ENCODE results near the gene ASAP2. TPM values are rescaled to one million over a fixed set of nuclear protein-coding genes. Genes with fewer than 3 reads are reported as not detected.
A peak's percentile ranks its signal among the peaks of the same experiment; 100 is the strongest.

The ASAP2 gene
- total RNA-seq, 1 donor: 66.2 TPM

DNA sequence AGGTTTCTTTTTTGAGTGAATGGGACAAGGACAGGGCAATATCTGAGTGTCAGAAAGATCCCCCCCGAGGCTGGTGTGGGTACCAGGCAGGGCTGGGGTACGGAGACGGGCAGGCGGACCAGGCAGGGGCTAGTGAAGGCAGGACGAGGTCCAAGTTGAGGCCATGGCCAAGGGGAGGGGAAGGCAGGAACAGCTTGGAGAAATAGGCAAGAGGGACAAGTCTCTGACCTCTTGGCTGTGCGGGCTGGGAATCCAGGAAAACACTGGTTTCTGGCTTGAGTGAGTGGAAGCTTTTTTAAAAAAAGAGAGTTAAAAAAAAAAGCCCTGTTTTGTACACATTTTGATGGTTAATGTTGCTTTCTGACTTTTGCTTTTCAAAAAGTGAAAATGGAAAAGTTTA is 30.3 kb downstream of the ASAP2 start:
- Histone ChIP-seq H4K20me1 (ENCODE audit: insufficient read depth, low read length) (no peaks in the 10 kb centered on the region), H3K27ac (ENCODE audit: low read depth, low read length) (peak overlapping the region; percentile 96), H3K4me3 (ENCODE audit: insufficient read depth, low read length) (no peak overlapping the region), H3K79me2 (ENCODE audit: insufficient read depth, low read length) (peaks cover 96% of the 10 kb centered on the region), H3K4me2 (ENCODE audit: insufficient read depth, low read length) (peak overlapping the region; percentile 22), H3K36me3 (ENCODE audit: insufficient read depth, low read length) (peaks cover 5% of the 10 kb centered on the region), H3K27me3 (ENCODE audit: insufficient read depth, low read length) (no peaks in the 10 kb centered on the region), H2AFZ (ENCODE audit: low read length) (peak overlapping the region; percentile 21), H3K9me3 (ENCODE audit: low read depth, low read length) (no peaks in the 10 kb centered on the region), H3K4me1 (ENCODE audit: insufficient read depth, low read length) (peaks cover 63% of the 10 kb centered on the region)
- TF ChIP-seq CTCF (IDR thresholded peaks at IDR 0.05; ENCODE audit: extremely low read depth, low read depth, low read length): no peak
- DNase-seq (ENCODE audit: insufficient read length, low spot score, missing footprints): no peak

DNA sequence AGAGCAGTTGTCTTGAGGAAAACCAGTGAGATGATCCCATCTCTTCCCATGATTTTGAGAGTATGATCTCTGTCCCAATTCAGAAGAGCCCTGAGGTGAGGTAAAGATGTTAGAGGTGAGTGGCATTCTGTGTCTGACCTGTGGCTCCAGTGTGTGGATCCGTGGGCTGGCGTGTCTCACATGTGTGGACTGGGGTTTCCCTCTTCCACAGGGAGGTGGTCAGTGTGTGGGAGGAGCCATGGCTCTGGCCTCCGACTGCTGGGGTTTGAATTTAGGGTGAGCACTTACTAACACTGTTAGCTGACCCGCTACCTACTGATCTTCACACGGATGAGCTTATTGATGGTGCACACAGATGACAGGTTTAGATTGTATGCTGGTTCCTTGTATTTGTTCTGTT is 31.2 kb downstream of the ASAP2 start:
- no peak overlapping the region for H2AFZ ChIP-seq (ENCODE audit: low read length)
- H3K27ac ChIP-seq (ENCODE audit: low read depth, low read length): peak overlapping the region; percentile 12
- H3K27me3 ChIP-seq (ENCODE audit: insufficient read depth, low read length): no peaks in the 10 kb centered on the region
- H3K79me2 ChIP-seq (ENCODE audit: insufficient read depth, low read length): peaks cover 96% of the 10 kb centered on the region
- no peak for DNase-seq (ENCODE audit: insufficient read length, low spot score, missing footprints)
- H3K4me3 ChIP-seq (ENCODE audit: insufficient read depth, low read length): no peak overlapping the region
- no peaks in the 10 kb centered on the region for H4K20me1 ChIP-seq (ENCODE audit: insufficient read depth, low read length)
- peaks cover 5% of the 10 kb centered on the region for H3K36me3 ChIP-seq (ENCODE audit: insufficient read depth, low read length)
- peaks cover 54% of the 10 kb centered on the region for H3K4me1 ChIP-seq (ENCODE audit: insufficient read depth, low read length)
- no peak for TF ChIP-seq CTCF (IDR thresholded peaks at IDR 0.05; ENCODE audit: extremely low read depth, low read depth, low read length)
- no peak overlapping the region for H3K4me2 ChIP-seq (ENCODE audit: insufficient read depth, low read length)
- no peaks in the 10 kb centered on the region for H3K9me3 ChIP-seq (ENCODE audit: low read depth, low read length)

DNA sequence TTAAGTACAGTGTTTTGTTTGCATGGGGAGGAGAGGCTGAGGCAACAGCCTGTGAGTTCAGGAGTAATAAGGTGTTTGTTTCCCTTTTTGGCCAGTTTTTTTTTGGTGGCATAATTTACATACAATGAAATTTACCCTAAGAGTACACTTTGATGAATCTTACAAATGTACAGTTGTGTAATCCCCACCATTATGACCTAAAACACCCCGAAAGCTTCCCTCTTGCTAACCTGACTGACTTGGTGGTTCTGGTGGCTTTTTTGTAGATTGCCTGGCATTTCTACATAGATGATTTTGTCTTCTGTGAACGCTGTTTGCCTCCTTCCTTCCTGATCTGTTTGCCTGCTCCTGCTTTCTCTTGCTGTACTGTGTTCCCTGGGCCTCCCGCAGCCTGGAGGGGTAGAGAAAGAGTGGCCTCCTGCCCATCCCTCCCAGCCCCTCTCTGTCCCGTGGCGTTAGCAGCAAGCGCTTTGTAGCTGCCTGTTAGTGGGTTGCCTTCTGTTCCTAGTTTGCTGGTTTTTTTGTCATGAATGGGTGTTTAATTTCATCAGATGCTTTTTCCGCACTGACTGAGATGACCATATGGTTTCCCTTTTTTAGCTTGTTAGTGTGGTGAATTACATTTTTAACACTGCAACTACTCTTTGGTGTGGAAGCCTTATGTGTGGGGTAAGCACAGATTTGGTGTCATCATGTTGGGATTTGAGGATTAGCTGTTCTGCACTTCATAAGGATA is 32.1 kb downstream of the ASAP2 start:
- H2AFZ ChIP-seq (ENCODE audit: low read length): no peak overlapping the region
- no peaks in the 10 kb centered on the region for H3K27me3 ChIP-seq (ENCODE audit: insufficient read depth, low read length)
- peaks cover 95% of the 10 kb centered on the region for H3K79me2 ChIP-seq (ENCODE audit: insufficient read depth, low read length)
- H3K9me3 ChIP-seq (ENCODE audit: low read depth, low read length): no peaks in the 10 kb centered on the region
- H3K27ac ChIP-seq (ENCODE audit: low read depth, low read length): peak overlapping the region; percentile 50
- DNase-seq (ENCODE audit: insufficient read length, low spot score, missing footprints): no peak
- peaks cover 45% of the 10 kb centered on the region for H3K4me1 ChIP-seq (ENCODE audit: insufficient read depth, low read length)
- H3K36me3 ChIP-seq (ENCODE audit: insufficient read depth, low read length): peaks cover 5% of the 10 kb centered on the region
- no peak for TF ChIP-seq CTCF (IDR thresholded peaks at IDR 0.05; ENCODE audit: extremely low read depth, low read depth, low read length)
- no peak overlapping the region for H3K4me2 ChIP-seq (ENCODE audit: insufficient read depth, low read length)
- no peaks in the 10 kb centered on the region for H4K20me1 ChIP-seq (ENCODE audit: insufficient read depth, low read length)
- H3K4me3 ChIP-seq (ENCODE audit: insufficient read depth, low read length): no peak overlapping the region

- peaks cover 37% of the 10 kb centered on the region for H3K4me1 ChIP-seq (ENCODE audit: insufficient read depth, low read length)
- H3K4me3 ChIP-seq (ENCODE audit: insufficient read depth, low read length): no peak overlapping the region
- H3K79me2 ChIP-seq (ENCODE audit: insufficient read depth, low read length): peaks cover 96% of the 10 kb centered on the region
- H3K9me3 ChIP-seq (ENCODE audit: low read depth, low read length): no peaks in the 10 kb centered on the region
- TF ChIP-seq CTCF (IDR thresholded peaks at IDR 0.05; ENCODE audit: extremely low read depth, low read depth, low read length): no peak
- no peak overlapping the region for H3K4me2 ChIP-seq (ENCODE audit: insufficient read depth, low read length)
- DNase-seq (ENCODE audit: insufficient read length, low spot score, missing footprints): no peak
- H3K27me3 ChIP-seq (ENCODE audit: insufficient read depth, low read length): no peaks in the 10 kb centered on the region
- peaks cover 5% of the 10 kb centered on the region for H3K36me3 ChIP-seq (ENCODE audit: insufficient read depth, low read length)
- no peaks in the 10 kb centered on the region for H4K20me1 ChIP-seq (ENCODE audit: insufficient read depth, low read length)
- H3K27ac ChIP-seq (ENCODE audit: low read depth, low read length): no peak overlapping the region
- no peak overlapping the region for H2AFZ ChIP-seq (ENCODE audit: low read length)
Observed at GRCh38 chr2:9239616-9240015, 33.0 kb downstream of the ASAP2 start.

Measured in osteoblast (primary cell).